ENCODE measurements around the gene CHST11.
"Not testable (repeated sequence)": the region's sequence is repeated elsewhere in the genome, so short reads cannot be mapped to it uniquely, and the experiment has no call there.

Gene CHST11

DNA sequence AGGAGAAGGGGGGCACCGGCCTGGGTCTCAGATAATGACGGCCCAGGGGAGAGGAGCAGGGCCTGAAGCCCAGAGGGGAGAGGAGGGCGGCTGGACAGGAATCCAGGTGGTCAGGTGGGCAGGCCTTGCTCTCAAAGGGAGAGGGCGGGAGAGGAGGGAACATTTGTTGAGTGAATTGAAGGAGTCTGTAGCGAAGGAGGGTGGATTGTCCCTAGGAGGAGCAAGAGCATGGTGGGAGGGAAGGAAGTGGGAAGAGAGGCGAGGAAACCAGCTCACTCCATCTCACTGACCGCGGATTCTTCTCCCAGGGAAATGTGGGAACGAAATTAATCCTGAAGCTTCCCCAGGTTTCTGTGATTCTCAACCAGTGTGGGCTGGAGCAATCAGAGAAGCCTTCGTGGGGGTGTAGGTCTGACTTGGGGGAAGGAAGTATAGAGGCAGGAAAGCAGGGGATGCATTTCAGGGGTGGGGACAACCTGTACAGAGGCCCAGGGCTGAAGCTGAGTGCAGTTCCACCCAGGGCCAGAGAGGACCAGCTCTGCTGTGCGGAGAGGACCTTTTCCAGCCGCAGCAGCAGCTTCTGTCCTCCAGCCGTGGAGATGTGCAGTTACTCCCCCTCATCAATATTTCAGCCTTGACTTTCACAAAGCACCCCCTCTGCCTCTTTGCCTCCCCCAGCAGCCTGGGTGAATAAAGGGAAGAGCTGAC lies 100.9 kb downstream of the CHST11 start:
- TF ChIP-seq, protein P1, sequence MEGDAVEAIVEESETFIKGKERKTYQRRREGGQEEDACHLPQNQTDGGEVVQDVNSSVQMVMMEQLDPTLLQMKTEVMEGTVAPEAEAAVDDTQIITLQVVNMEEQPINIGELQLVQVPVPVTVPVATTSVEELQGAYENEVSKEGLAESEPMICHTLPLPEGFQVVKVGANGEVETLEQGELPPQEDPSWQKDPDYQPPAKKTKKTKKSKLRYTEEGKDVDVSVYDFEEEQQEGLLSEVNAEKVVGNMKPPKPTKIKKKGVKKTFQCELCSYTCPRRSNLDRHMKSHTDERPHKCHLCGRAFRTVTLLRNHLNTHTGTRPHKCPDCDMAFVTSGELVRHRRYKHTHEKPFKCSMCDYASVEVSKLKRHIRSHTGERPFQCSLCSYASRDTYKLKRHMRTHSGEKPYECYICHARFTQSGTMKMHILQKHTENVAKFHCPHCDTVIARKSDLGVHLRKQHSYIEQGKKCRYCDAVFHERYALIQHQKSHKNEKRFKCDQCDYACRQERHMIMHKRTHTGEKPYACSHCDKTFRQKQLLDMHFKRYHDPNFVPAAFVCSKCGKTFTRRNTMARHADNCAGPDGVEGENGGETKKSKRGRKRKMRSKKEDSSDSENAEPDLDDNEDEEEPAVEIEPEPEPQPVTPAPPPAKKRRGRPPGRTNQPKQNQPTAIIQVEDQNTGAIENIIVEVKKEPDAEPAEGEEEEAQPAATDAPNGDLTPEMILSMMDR (IDR thresholded peaks at IDR 0.05; ENCODE audit: borderline replicate concordance, insufficient read depth, low read depth, low read length) = no peak
- H3K4me3 ChIP-seq (ENCODE audit: low read depth, low read length) = no peak overlapping the region

DNA sequence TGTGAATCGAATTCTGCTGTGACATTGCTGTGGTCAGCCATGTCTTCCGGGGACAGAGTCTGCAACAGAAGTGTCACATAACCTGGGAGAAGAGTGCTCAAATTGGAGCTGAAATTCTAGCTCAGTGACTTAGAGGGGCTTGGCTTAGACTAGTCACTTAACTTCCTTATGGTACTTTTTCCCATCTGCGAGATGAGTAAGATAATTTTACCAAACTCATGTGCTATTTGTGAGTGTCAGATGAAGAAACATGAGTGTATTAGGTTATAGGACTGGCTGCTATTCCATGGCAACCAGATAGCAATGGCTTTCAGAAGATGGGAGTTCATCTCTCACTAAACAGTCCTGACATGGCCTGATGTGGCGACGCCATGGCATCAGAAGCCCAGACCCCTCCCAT lies 104.1 kb downstream of the CHST11 start:
- H3K4me3 ChIP-seq (ENCODE audit: low read depth, low read length) = no peak overlapping the region
- TF ChIP-seq, protein P1 (IDR thresholded peaks at IDR 0.05; ENCODE audit: borderline replicate concordance, insufficient read depth, low read depth, low read length) = no peak

DNA sequence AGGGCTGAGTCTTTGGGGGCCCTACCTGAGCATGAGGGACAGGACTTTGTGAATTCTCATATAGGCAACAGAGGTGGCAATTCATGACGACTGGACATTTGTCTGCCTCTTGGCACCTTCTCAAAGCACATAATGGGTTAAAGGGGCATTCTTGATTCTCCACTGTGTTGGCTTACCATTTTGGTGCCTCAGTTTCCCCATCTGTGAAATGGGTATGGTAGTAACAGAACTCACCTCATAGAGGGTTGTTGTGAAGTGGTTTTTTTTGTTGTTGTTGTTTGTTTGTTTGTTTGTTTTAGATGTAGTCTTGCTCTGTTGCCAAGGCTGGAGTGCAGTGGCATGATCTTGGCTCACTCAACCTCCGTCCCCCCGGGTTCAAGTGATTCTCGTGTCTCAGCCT lies 106.0 kb downstream of the CHST11 start:
- TF ChIP-seq, protein P1 (IDR thresholded peaks at IDR 0.05; ENCODE audit: borderline replicate concordance, insufficient read depth, low read depth, low read length) = no peak
- H3K4me3 ChIP-seq (ENCODE audit: low read depth, low read length) = no peak overlapping the region

DNA sequence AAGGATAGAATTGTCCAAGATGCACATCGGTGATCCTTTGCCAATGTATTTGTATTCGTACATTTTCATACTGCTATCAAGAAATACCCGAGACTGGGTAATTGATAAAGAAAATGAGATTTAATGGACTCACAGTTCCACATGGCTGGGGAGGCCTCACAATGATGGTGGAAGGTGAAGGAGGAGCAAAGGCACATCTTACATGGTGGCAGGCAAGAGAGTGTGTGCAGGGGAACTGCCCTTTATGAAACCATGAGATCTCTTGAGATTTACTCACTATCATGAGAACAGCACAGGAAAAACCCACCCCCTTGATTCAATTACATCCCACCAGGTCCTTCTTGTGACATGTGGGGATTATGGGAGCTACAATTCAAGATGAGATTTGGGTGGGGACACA lies 107.9 kb downstream of the CHST11 start:
- H3K4me3 ChIP-seq (ENCODE audit: low read depth, low read length) = not testable (repeated sequence)

DNA sequence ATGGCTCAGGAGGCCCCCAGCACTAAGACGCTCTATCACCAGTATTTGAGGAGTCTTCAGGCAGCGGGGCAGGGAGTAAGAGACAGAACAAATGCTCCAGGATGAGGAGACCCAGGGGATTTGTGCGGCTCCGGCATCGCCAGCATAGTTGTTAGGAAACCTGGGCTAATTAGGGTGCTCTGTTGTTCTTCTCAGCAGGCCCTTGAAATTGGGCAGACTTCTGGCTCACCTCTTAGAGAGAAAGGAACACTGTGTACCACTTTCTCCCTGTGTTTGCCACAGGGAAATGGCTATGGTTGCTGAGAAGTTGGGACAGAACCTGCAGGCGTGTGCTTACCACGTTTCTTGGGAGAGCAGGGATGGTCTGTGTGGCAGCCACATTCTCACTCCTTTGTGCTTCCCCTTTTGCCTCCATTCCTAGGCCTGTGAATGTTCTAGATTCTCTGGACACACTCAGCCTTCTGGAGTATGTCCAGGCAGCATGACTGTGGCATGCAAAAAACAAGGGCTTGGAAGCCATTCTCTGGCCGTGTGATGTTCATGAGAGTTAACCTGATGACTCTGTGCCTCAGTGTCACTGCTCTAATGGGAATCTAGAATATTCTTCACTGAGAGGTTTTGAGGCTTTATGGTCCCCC lies 109.0 kb downstream of the CHST11 start:
- H3K4me3 ChIP-seq (ENCODE audit: low read depth, low read length) = no peak overlapping the region
- TF ChIP-seq, protein P1 (IDR thresholded peaks at IDR 0.05; ENCODE audit: borderline replicate concordance, insufficient read depth, low read depth, low read length) = no peak

DNA sequence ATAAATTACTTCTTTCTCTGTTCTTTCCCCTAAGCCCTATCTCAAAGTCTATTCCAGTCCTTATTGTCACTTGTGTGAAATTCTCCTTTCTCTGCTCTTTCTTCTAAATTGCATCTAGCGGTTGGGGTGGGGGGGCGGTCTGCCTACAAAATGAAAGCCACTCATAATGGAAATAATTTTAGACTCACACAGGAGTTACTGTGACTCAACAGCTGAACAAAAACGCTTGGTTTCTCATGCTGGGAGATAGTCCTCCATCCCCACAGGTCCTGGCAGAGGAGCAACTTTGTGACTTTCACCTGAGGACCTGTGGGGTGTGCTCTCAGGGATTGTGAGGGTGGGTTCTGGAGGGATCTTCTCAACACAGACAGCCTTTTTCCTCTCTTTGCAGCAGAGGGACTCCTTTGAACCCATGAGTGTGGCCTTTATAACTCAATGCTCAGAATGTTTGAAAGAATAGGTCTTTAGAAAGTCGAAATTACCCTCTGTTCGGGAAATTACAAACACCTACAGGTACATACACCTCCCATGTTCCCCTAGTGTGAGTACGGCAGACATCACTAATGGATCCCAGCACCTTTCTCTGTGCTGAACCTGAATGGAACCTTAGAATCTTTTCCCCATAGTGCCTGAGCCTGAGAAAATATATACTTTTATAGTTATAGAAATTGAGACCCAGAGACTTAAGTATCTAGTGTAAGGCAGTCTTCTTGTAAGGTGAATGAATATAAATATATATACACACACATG lies 109.7 kb downstream of the CHST11 start:
- TF ChIP-seq, protein P1 (IDR thresholded peaks at IDR 0.05; ENCODE audit: borderline replicate concordance, insufficient read depth, low read depth, low read length) = no peak
- no peak overlapping the region for H3K4me3 ChIP-seq (ENCODE audit: low read depth, low read length)

DNA sequence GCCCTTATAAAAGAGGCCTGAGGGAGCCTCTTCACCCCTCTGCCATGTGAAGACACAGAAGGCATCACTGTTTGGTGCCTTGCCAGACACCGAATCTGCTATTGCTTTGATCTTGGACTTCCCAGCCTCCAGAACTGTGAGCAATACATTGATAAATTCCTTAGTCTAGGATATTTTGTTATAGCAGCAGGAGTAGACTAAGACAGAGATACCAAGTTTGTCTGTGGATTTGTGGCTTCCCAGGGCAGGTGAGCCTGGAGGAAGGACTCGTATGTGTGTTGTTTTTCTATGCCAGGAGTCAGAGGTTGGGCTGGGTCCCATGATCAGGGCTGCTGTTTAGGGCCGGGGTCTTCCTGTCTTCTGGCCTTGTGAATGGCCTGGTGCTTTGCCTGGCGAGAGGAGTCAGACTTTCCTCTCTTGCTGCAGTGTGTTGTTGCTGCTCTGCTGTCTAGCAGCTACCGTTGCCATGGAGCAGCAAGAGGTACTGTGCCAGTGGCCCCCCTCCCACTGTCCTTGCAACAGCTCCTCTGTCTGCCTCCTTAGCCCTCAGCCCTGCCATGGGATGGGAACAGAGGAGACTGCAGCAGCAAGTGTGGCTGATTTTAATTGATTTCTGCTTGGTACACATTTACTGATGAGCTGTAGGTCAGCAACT lies 111.2 kb downstream of the CHST11 start:
- no peak overlapping the region for H3K4me3 ChIP-seq (ENCODE audit: low read depth, low read length)
- TF ChIP-seq, protein P1 (IDR thresholded peaks at IDR 0.05; ENCODE audit: borderline replicate concordance, insufficient read depth, low read depth, low read length) = no peak
